PC-9 (cell line): ENCODE measurements around the gene CTU2. TPM values are rescaled to one million over a fixed set of nuclear protein-coding genes. Genes with fewer than 3 reads are reported as not detected.

Source experiments
- BruUV-seq: library from RNA; stranded (reverse); fragments of 400-500 nt; replicated peaks from 2 replicates; lab custom pipeline; 2021; lab: Mats Ljungman, UMichigan
- CTCF ChIA-PET: fragments of 300-600 bp; sonication (Branson Sonifier 250); formaldehyde crosslinking; loops from one replicate; lab custom pipeline; 2022; ENCODE audit warnings: antibody characterized with exemption; lab: Charles Lee
- POLR2A ChIA-PET: fragments of 300-600 bp; sonication (Branson Sonifier 250); formaldehyde crosslinking; loops from one replicate; lab custom pipeline; 2022; ENCODE audit warnings: antibody characterized with exemption; ENCODE audit not compliant: unreplicated experiment; lab: Charles Lee
- DNase-seq, 2 experiments: peaks; one replicate each; pipeline versions ENCODE4 v3.0.0 to v3.0.0-alpha.2; 2015 to 2022; ENCODE audit warnings: mixed read lengths in 1 of 2
- H2AFZ ChIP-seq: fragments of 200-600 bp; sonication (generic); 2 replicates; pipeline ENCODE4 v1.8.1; 2017; ENCODE audit warnings: antibody characterized with exemption
- H3F3A ChIP-seq: fragments of 200-600 bp; sonication (generic); 2 replicates; pipeline ENCODE4 v1.8.1; 2017; ENCODE audit warnings: antibody characterized with exemption, mild to moderate bottlenecking, low read depth; ENCODE audit not compliant: insufficient read depth
- H3K27ac ChIP-seq: fragments of 200-600 bp; sonication (generic); 2 replicates; pipeline ENCODE4 v1.6.1; 2016; ENCODE audit warnings: mixed run types
- H3K27me3 ChIP-seq: fragments of 200-600 bp; sonication (generic); 2 replicates; pipeline ENCODE4 v1.6.1; 2016; ENCODE audit warnings: low read depth, mixed run types; ENCODE audit not compliant: insufficient read depth
- H3K36me3 ChIP-seq: fragments of 200-600 bp; sonication (generic); 2 replicates; pipeline ENCODE4 v1.6.1; 2016; ENCODE audit warnings: low read depth, mixed run types
- H3K4me1 ChIP-seq: fragments of 200-600 bp; sonication (generic); replicated peaks from 2 replicates; pipeline ENCODE4 v1.6.1; 2016; ENCODE audit warnings: mixed run types; ENCODE audit not compliant: insufficient read depth
- H3K4me2 ChIP-seq: fragments of 200-600 bp; sonication (generic); 2 replicates; pipeline ENCODE4 v1.6.1; 2017; ENCODE audit warnings: mixed run types
- H3K4me3 ChIP-seq: fragments of 200-600 bp; sonication (generic); 2 replicates; pipeline ENCODE4 v1.6.1; 2016; ENCODE audit warnings: mixed run types
- H3K79me2 ChIP-seq: fragments of 200-600 bp; sonication (generic); 2 replicates; pipeline ENCODE4 v1.6.1; 2017; ENCODE audit warnings: low read depth, mixed run types
- H3K9me2 ChIP-seq: fragments of 200-600 bp; sonication (generic); 2 replicates; pipeline ENCODE4 v1.8.1; 2017; ENCODE audit warnings: mild to moderate bottlenecking; ENCODE audit not compliant: insufficient read depth
- H3K9me3 ChIP-seq: fragments of 200-600 bp; sonication (generic); 2 replicates; pipeline ENCODE4 v1.8.1; 2016; ENCODE audit warnings: low read depth; ENCODE audit not compliant: insufficient read depth
- H4K20me1 ChIP-seq: fragments of 200-600 bp; sonication (generic); 2 replicates; pipeline ENCODE4 v1.8.1; 2017; ENCODE audit not compliant: insufficient read depth
- EZH2 ChIP-seq: fragments of 200-600 bp; sonication (generic); IDR thresholded peaks from 2 replicates; pipeline ENCODE4 v1.8.0; 2017; ENCODE audit warnings: antibody characterized with exemption, low read depth
- intact Hi-C: fragments of 100-400 bp; cut with micrococcal nuclease; formaldehyde crosslinking; loops from one replicate; pipeline ENCODE4 v1.10.0; 2022; ENCODE audit not compliant: unreplicated experiment
- total RNA-seq: library from RNA; stranded (reverse); gene quantifications from 2 replicates; pipeline ENCODE4 v1.2.3, GENCODE V29; 2021
- TF ChIP-seq, protein P1 (sequence below): fragments of 200-600 bp; sonication (generic); conservative IDR thresholded peaks from 2 replicates; pipeline ENCODE4 v1.6.1; 2017; ENCODE audit warnings: mixed run types, antibody characterized with exemption, mild to moderate bottlenecking, moderate library complexity

The CTU2 gene
- total RNA-seq, 1 experiment from 2014 or later: 20.0 TPM

GRCh38 chr16:88755745-88756443, 49.6 kb downstream of the CTU2 start:
- Histone ChIP-seq H3K36me3 (peaks cover 8% of the 10 kb centered on the region; the same call in 1 of the 2 replicates), H3K9me2 (no peaks in the 10 kb centered on the region), H4K20me1 (peaks cover 39% of the 10 kb centered on the region), H3K4me2 (peak overlapping the region; percentile 68), H3K79me2 (peaks cover 73% of the 10 kb centered on the region), H3K9me3 (no peaks in the 10 kb centered on the region), H2AFZ (no peak overlapping the region), H3K27me3 (no peaks in the 10 kb centered on the region), H3K4me3 (peak overlapping the region; percentile 19; the same call in 1 of the 2 replicates), H3F3A (peaks cover 48% of the 10 kb centered on the region), H3K27ac (peak overlapping the region; percentile 57), H3K4me1 (peaks cover 68% of the 10 kb centered on the region)
- DNase-seq: no peak
- BruUV-seq: TSS peak; percentile 57
- TF ChIP-seq EZH2: no peak
- TF ChIP-seq, protein P1, sequence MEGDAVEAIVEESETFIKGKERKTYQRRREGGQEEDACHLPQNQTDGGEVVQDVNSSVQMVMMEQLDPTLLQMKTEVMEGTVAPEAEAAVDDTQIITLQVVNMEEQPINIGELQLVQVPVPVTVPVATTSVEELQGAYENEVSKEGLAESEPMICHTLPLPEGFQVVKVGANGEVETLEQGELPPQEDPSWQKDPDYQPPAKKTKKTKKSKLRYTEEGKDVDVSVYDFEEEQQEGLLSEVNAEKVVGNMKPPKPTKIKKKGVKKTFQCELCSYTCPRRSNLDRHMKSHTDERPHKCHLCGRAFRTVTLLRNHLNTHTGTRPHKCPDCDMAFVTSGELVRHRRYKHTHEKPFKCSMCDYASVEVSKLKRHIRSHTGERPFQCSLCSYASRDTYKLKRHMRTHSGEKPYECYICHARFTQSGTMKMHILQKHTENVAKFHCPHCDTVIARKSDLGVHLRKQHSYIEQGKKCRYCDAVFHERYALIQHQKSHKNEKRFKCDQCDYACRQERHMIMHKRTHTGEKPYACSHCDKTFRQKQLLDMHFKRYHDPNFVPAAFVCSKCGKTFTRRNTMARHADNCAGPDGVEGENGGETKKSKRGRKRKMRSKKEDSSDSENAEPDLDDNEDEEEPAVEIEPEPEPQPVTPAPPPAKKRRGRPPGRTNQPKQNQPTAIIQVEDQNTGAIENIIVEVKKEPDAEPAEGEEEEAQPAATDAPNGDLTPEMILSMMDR: peak; percentile 55; the same call in 1 of the 2 replicates
- ChIA-PET POLR2A (interaction anchor here (0.6 to 1.0 kb wide), 3 partner anchors 8 to 18 kb away, joined by 4 to 6 read pairs (median 5); no protein-coding TSS in a partner anchor), CTCF (interaction anchor here (0.6 to 2.3 kb wide), 7 partner anchors 8 to 411 kb away, joined by 3 to 19 read pairs (median 5); partner anchors contain the start of gene PIEZO1)
- intact Hi-C loops: loop anchor here (1.0 to 5.0 kb wide), 4 partner anchors 9 to 94 kb away; partner anchors contain the start of gene MVD

DNA sequence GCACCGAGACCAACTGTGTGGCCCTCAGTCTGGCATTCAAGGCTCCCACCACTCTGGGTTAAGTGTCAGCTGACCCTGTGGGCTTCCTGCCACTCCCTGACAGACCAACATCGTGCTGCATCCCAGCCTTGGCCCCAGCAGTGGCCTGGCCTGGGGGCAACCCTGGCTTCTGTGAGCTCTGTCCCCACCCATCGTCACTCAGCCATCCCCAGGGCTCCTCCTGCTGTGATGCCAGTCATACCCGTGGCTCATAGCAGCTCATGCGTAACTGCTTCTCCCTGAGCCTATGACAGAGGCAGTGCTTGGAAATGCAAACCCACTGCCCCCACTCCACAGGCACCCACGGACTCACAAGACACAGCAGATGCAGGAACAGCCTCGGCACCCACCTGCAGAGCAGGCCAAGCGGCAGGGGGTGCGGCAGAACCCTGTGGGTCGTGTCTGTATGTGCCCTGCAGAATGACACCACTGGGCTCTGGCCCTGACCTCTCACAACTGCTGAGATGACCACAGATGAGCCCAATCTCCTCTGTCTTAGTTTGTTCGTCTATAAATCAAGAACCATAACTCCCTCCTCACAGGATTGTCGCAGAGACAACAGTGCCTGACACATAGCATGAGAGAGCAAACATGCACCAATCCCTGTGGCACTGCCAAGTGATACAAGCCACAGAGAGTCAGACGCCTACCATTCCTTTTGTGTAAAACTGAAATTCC, 52.1 kb downstream of the CTU2 start:
- no peak for TF ChIP-seq EZH2
- TF ChIP-seq, protein P1: no peak
- Histone ChIP-seq H3K4me1 (peaks cover 93% of the 10 kb centered on the region), H3K4me2 (peak overlapping the region; percentile 38), H3K9me2 (no peaks in the 10 kb centered on the region), H2AFZ (no peak overlapping the region), H3F3A (peaks cover 73% of the 10 kb centered on the region), H4K20me1 (peaks cover 36% of the 10 kb centered on the region), H3K27me3 (no peaks in the 10 kb centered on the region), H3K27ac (no peak overlapping the region), H3K36me3 (no peaks in the 10 kb centered on the region), H3K79me2 (peaks cover 72% of the 10 kb centered on the region), H3K4me3 (no peak overlapping the region), H3K9me3 (no peaks in the 10 kb centered on the region)
- ChIA-PET POLR2A (interaction anchor here (0.6 to 1.1 kb wide), 4 partner anchors 9 to 51 kb away, joined by 3 to 4 read pairs (median 3); no protein-coding TSS in a partner anchor), CTCF (interaction anchor here (0.9 to 1.3 kb wide), 3 partner anchors 12 to 21 kb away, joined by 3 to 10 read pairs (median 3); no protein-coding TSS in a partner anchor)
- peak; percentile 63 to 74 for DNase-seq
- BruUV-seq: no TSS peak
- intact Hi-C loops: loop anchor here (5.0 kb wide), 1 partner anchor 96 kb away; the partner anchor contains the start of gene MVD

DNA sequence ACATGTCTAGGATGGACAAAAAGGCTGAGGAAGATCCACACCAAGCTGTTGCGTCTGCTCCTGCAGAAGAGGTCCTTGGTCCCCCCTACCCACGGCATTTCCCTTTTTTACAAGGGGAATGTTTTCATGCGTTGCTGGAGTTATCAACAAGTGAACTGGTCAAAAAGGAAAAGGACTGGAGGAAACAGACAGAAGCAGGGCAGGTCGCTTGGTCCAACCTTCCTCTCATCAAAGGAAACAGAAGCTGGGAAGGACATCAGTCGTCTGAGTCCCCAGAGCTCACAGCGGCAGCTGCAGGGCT, 52.6 kb downstream of the CTU2 start:
- intact Hi-C loops: loop anchor here (5.0 kb wide), 1 partner anchor 97 kb away; the partner anchor contains the start of gene MVD
- Histone ChIP-seq H3K36me3 (no peaks in the 10 kb centered on the region), H4K20me1 (peaks cover 34% of the 10 kb centered on the region), H3K27me3 (no peaks in the 10 kb centered on the region), H3K79me2 (peaks cover 69% of the 10 kb centered on the region), H3K27ac (no peak overlapping the region), H3K4me3 (no peak overlapping the region), H3F3A (peaks cover 78% of the 10 kb centered on the region), H2AFZ (no peak overlapping the region), H3K9me3 (no peaks in the 10 kb centered on the region), H3K4me2 (peak overlapping the region; percentile 38), H3K4me1 (peaks cover 97% of the 10 kb centered on the region), H3K9me2 (no peaks in the 10 kb centered on the region)
- DNase-seq: no peak
- ChIA-PET POLR2A (interaction anchor here (0.6 to 1.1 kb wide), 4 partner anchors 11 to 50 kb away, joined by 3 to 4 read pairs (median 4); no protein-coding TSS in a partner anchor), CTCF (interaction anchor here (0.7 to 1.3 kb wide), 2 partner anchors 21 to 35 kb away, joined by 3 to 6 read pairs; no protein-coding TSS in a partner anchor)
- TF ChIP-seq EZH2: no peak
- TF ChIP-seq, protein P1: no peak
- BruUV-seq: no TSS peak
